ENCODE data around the gene DECR2.
"Not testable (repeated sequence)": the region's sequence is repeated elsewhere in the genome, so short reads cannot be mapped to it uniquely, and the experiment has no call there.

Gene DECR2

DNA sequence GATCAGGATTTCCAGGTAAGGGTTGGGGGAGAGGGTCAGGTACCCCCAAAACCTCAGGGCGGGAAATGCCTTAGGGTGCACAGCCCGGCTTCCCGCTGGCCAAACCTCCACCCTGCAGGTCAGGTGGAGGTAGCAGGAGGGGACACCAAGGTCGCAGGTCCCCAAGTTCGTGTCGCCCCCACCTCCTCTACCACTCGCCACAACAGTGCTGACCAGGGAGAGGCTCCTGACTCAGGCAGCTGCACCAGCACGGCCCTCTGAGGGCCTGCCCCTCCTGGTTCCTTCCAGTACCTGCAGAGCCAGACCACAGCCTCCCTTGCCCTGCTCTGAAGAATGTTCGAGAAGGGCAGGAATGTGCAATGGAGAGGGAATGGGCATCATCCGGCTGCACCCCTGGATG, 35.2 kb upstream of the DECR2 start:
- DNase-seq (ENCODE audit: low read depth in 1 of 2, low spot score in 1 of 2): no peak

DNA sequence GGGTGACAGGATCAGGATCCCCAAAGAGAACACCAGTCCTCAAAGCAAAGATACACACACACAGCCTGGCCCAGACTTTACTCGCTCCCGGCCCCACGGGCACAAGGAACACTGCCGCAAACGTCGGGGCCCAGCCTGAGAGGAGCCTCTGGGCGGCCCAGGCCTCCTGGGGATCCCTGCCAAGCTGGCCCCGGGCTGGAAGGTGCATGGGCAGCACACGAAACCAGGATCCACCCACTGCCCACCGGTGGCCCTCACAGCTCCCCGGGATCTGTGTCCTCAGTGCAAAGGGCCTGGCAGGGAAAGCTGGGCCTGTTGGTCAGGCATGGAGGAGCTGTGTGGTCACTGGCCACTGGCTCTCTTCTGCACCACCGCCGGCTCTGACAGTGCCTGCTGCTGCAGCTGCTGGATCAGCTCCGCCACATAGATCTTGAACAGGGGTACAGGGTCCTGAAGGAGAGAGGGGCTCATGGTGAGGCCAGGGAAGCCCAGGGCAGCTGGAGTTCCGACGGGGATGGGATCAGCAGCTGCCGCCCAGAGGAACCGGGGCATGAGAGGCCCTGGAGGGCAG, 34.3 kb upstream of the DECR2 start:
- DNase-seq (ENCODE audit: low read depth in 1 of 2, low spot score in 1 of 2): no peak

DNA sequence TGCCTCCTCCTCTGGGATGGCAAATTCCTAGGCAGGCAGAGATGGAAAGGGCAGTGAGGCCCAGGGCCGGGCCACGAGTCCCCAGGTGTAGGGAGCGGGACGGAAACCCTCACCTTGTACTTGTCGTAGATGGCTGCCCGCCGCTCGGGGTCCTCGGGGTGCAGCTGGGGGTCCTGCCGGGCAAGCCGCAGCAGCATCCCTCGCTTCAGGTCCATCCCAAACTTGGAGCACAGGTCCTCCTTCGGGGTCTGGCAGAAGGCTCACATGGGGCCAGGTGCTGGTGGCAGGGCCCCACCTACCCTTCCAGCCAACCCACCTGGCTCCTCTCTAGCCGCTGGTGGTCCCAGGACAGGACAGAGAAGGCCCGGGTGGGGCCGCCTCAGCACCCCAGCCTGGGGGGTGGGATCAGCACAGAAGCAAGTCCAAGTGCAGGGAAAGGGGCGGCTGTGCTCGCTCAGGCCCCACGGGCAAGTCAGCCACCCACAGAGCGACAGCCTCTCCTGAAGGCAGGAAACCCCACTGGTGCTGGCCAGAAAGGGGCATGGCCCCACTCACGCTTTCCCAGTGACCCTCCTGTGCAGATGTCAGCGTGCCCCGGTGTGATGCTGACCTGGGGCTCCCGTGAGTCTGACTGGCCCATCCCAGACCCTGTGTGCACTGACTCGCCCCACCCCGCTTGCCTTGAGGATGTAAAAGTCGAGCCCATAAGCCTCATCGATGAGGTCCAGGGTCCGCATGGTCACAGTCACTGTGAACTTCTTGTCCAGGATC, 33.1 kb upstream of the DECR2 start:
- DNase-seq (ENCODE audit: low read depth in 1 of 2, low spot score in 1 of 2): no peak

DNA sequence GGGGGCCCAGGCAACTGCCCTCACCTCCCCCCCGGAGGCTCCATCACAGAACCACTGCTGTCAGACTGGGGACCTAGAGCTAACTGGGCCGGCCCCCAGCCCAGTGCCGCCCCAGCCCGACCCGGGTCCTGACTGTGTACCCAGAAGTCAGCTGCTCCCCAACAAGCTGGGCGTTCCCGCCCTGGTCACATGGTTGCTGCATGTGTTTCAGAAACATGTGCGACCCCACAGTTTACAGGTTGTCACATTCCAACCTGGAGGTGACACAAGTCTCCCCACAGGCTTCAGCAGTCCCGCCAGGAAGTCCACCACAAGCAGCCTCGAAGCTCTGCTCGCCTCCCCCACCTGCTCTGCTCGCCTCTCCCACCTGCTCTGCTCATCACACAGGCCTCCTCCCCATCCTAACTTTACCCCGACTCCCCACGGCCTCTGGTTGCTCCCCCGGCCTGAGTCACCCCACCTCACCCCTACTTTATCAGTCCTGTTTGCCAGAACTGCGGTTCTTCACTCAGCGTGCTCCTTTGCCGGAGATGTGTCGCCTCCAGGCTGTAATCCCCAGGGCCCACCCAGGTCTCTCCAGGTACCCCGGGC, 32.3 kb upstream of the DECR2 start:
- DNase-seq (ENCODE audit: low read depth in 1 of 2, low spot score in 1 of 2): no peak

DNA sequence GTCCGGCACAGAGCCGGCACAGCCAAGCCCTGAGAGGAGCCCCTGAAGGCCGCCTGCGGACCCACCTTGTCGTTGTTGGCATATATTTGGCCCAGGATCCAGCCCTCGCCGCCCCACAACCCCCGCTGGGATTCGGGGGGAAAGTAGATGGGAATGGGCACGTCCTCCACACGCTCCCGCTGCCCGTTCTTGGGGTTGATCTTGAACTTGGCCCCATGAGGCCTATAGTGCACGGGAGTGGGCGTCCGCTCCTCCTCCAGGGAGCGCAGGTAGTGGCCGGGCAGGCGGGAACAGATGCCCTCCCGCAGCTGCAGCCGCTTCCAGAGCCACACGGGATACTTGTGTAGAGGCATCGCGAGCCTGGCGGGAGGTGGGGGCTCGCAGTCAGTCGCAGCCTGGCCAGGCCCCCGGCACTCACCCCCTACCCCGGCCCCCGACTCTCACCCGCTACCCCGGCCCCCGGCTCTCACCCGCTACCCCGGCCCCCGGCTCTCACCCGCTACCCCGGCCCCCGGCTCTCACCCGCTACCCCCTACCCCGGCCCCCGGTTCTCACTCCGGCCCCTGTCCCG, 31.7 kb upstream of the DECR2 start:
- DNase-seq (ENCODE audit: low read depth in 1 of 2, low spot score in 1 of 2): no peak

DNA sequence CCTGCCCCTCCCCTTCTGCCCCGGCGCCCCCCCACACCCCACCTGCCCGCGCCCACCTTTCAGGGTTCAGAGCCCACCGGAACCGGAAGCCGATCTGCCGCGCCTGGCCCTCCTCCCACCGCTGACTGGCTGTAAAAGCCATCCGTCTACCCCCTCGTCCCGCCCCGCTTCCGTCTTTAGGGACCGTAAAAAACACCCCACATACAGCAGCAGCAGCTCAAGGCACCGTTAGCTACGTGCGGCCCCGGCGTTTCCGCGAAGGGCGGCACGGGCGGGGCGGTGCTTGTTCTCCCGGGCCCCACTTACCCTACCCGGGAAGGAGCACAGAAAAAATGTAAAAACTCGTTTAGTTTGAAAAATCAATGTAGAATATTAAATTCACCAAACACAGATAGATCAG, 31.2 kb upstream of the DECR2 start, which contains the start of gene MRPL28:
TSS of gene MRPL28 (minus strand) at position 96 of the 400 bp plus-strand sequence. CDS start 320 bp downstream, outside the sequence.
- DNase-seq (ENCODE audit: low read depth in 1 of 2, low spot score in 1 of 2): peak; percentile 85 to 92

DNA sequence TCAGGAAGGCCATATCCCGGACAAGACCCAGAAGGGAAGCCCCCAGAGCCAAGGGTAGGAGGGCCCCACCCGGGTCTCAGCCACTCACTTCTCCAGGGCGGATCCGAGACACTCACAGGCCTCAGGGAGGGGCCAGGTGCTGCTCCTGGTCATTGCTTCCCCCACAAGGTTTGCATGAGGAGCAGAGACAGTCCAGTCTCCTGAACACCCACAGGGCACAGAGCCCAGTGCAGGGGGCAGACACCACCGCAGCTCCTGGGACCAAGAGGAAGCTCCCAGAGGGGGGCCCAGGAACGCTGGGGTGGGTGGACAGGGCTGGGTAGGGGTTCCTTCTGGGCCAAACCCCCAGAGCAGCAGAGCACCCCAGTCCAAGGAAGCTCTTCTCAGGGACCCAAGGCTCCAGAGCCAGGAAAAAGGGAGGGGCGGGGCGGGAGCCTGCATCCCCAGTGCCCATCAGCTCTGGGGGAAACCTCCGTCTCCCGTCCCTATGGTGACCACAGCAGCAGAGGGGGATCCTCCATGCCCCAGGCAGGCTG, 30.6 kb upstream of the DECR2 start:
- DNase-seq (ENCODE audit: low read depth in 1 of 2, low spot score in 1 of 2): no peak

DNA sequence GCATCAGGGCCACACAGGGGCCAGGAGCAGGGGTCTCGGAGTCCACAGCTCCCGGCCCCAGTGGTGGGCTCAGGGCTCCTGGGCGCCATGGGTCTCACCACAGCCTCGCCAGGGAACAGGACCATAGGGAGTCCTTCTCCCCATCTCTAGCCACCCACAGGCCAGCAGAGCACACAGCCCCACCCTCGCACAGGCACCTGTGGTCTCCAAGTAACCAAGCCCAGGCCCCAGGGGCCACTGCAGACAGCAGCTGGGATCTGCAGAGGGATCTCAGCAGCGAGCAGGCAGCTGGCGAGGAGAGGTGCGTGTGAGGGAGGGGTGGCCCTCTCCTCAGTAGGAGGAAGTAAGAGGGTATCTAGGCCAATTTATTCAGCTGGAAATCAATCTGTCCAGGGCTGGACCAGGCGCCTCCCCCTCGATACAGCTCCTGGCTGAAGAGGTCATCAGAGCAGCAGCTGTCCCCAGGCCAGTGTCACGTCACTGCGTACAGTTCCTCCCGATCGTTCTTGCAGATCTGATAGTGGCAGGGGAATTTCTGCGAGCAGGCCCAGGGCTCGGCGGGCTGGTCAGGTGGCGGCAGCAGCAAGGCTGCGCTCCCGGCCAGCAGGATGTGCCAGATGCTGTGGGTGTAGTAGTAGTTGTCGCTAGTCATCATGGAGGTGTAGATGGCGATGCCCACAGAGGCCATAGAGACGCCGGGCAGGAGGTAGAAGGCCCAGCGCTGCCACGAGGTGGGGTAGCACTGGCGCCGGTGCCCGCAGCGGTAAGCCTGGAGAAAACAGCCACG, 30.0 kb upstream of the DECR2 start:
- no peak for DNase-seq (ENCODE audit: low read depth in 1 of 2, low spot score in 1 of 2)

DNA sequence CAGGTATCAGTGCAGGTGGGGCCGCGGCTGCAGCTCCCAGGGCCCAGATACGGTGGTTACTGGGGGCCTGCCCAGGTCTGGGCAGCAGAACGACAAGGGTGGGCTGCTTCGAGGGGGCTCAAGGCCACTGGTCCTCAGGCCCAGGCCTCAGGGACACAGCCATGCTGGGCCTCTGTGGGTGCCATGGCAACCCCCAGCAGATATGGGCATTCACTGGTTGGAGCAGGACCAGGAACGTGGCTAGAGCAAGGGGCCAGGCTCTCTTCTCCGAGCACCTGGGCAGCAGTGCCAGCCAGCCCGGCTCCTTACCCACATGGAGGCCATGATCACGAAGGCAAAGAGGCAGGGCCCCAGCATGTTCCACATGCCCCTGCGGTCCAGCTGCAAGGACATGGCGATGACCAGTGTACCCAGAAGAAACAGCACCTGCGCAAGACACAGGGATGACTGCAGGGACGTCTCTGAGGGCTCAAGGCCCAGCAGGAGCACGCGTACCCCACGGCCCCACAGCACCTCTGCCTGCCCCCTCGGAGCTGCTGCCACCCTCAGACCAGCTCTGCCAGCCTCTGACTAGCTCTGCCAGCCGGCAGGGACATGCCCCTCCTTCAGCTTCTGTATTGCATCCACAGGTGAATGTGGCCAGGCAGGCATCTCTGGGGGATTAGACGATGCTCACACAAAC, 29.2 kb upstream of the DECR2 start:
- no peak for DNase-seq (ENCODE audit: low read depth in 1 of 2, low spot score in 1 of 2)

DNA sequence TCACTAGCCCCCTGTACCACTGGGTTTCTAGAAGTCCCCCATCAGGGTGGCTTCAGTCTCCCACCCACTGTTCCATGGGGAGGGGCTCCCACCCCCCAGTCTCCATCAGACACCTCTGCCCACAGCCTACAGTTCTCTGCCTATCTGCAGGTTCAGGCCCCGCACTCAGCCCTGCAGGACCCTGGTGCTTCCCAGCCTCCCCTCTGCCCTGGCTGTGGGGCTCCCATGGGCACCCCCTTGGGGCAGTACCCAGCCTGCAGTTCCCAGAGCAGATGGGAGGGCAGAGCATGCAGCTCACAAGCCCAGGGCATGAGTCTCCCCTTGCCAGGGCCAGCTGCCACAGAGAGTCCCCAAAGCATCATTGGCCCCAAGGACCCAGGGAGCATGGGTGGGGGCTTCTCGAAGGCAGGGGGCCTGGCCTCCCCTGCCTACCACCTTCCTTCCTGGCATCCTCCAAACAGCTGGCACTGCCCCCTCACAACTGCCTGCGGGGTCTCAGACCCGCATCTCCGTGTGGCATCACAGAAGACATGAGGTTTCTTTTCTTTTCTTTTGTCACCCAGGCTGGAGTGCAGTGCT, 28.6 kb upstream of the DECR2 start:
- DNase-seq (ENCODE audit: low read depth in 1 of 2, low spot score in 1 of 2): no peak

DNA sequence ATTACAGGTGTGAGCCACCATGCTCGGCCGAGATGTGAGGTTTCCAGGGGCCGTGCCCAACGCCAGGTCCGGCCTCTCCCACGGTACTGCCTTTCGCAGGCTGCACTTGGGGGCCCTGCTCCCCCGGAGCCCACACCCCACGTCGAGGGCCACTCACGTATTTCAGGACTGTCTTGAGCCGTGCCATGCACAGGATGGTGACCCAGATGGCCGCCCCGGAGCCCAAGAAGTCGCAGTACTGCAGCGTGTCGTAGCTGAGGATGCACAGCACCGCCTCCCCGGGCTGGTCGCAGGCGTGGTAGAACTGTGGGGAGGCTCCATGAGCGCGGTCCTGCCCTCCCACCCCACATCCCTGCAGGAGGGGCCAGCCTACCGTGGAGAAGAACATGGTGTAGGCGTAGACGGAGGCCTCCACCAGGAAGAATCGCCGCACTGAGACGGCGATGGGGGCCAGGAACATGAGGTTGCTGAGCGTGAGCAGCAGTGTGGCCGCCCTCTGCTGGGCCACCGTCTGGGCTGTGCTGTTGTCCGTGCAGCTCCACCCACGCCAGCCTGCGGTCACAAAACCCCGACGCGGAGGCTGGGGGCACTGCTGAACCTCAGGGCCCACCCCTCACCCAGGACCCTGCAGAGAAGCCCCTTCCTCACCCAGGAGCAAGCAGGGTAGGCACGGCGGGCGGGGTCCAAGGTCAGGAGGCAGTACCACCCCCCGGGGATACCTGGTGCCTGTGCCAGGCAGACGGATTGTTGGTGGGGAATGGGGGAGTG, 27.7 kb upstream of the DECR2 start:
- no peak for DNase-seq (ENCODE audit: low read depth in 1 of 2, low spot score in 1 of 2)

DNA sequence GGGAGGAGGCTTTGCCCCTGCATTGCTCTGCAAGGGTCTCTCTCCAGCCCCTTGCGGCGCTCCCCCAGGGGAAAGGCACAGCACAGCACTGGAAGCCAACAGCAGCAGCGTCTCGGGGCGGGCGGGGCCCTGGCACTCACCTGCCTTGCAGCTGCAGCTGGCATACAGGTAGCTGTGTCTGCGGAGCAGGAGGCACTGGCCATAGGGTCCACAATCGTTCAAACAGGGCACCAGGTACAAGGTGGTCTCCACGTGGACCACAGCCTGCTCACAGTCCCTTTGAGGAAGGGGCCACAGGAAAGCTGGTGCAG, 27.1 kb upstream of the DECR2 start:
- DNase-seq (ENCODE audit: low read depth in 1 of 2, low spot score in 1 of 2): no peak

DNA sequence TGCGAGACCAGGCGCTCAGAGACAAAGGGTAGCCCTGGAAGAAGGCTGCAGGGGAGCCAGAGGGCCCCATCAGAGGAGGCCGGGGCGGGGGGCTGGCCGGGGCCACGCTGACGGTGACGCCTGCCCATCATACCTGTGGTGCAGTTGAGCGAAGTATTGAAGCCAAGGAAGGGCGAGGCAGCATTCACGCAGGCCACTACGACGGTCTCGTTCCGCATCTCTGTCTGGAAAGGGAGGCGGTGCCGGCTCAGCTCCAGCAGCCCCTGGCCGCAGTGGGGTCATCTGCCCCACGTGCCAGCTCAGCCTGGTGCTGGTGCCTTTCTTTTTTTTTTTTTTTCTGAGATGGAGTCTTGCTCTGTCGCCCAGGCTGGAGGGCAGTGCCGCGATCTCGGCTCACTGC, 26.5 kb upstream of the DECR2 start:
- no peak for DNase-seq (ENCODE audit: low read depth in 1 of 2, low spot score in 1 of 2)

DNA sequence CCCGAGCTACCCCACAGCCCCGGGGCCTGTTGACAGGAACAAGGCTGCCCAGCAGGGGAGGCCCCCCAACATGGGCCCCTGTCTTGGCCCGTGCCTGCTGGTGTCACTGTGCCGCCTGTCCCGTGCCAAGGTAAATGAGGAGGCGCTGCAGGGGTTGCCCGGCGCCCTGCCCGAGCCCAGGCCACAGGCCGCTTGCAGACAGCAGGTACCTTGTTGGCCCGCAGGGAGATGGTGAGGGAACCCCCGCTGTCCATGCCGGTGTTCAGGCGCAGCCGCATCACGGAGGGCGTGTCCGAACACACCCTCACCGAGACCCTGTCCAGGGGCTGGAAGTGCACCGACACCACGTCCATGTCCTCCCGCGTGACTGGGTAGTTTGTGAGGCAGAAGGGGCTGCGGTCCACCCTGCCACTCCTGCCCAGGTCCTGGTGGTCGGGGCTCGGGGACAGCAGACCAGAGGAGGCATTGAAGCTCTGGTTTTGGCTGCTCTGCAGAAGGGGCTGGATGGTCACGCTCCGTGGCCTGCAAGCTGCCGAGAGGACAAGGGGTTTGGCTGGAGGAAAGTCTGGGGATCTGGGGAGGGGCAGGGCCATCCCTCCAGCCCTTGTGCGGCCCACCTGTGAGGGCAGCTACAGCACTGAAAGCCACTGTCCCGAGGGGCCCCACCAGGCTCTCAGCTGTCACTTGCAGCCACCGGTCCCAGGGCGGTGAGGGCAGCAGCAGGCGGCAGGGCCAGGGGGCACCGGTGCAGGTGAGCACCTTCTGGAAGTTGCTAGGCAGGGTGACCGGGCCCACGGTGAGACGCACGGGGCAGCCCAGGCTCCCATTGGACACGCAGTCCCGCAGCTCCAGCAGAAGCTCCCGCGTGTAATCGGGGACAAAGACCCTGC, 25.5 kb upstream of the DECR2 start:
- no peak for DNase-seq (ENCODE audit: low read depth in 1 of 2, low spot score in 1 of 2)

DNA sequence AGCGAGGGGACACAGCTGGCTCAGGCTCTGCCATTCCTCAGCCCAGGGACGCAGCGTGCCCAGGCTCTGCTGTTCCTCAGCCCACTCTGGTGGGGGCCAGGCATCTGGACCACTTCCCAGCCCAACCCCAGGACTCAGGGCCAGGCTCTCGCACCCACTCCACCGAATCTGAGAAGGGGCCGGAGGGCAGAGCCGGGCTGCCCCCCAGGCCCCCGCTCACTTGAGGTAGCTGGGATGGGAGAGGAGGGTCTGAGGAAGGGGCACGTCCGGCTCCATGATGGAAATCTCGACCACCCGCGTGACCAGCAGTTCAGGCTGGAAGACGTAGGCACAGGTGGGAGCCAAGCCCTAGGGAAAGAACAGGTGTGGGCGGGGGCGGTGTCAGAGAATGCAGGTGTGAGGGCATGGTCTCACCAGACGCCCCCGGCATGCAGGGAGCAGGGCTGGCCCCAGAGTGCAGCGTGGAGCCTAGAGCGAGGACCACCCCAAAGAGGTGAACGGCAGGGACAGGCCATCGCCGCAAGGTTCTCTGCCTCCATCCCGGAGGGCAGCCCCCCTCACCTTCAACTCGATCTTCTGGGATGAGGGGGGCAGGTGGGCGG, 24.8 kb upstream of the DECR2 start:
- no peak for DNase-seq (ENCODE audit: low read depth in 1 of 2, low spot score in 1 of 2)

DNA sequence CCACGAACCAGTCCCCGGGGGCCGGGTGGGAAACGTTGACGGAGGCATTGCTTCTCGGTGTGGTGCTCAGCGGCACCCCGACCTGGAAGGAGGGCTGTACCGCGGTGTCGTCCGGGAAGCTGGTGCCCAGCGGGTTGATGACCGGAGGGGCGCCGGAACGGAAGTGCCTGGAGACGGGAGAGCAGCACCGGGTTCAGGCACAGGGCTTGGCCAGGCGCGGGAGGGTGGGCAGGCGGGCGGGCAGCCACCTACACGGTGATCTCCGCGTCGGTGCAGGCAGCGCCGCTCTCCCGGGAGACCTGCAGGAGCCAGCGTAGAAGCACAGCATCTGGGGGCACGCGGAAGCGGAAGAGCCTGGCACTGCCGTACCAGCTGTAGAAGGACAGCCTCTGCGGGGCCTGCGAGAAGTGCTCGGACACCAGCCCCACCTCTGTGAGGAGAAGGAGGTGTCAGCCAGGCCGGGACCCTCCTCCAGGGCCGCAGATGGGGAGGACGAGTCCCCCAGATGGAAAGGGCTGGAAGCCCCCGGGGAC, 24.2 kb upstream of the DECR2 start:
- DNase-seq (ENCODE audit: low read depth in 1 of 2, low spot score in 1 of 2): no peak

DNA sequence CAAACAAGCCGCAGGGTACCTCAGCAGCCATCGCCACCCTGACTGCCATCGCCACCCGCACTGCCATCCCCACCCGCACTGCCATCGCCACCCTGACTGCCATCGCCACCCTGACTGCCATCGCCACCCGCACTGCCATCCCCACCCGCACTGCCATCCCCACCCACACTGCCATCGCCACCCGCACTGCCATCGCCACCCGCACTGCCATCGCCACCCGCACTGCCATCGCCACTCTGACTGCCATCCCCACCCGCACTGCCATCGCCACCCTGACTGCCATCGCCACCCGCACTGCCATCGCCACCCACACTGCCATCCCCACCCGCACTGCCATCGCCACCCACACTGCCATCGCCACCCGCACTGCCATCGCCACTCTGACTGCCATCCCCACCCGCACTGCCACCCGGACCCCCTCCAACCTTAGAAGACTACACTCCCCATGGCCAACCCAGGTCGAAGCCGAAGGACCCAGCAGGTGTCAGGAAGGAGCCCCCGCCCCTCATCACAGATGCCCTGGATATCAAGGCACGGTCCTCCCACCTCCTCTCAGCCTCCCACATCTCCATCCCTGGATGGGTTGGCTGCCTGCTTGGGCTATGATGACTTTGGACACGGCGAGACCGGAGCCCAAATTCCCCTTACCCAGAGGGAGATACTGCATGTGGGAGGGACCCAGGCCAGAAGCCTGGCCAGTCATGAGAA, 23.4 kb upstream of the DECR2 start:
- not testable (repeated sequence) for DNase-seq (ENCODE audit: low read depth in 1 of 2, low spot score in 1 of 2)
